KMS-11 (cell line): ENCODE measurements around the gene KDM2A.

Experiments
- H2AFZ ChIP-seq: fragments of 200-600 bp; sonication (generic); 2 replicates; pipeline ENCODE4 v1.6.1; 2016; ENCODE audit warnings: antibody characterized with exemption, mixed run types, low read depth
- H3K27ac ChIP-seq: fragments of 200-600 bp; sonication (generic); 2 replicates; pipeline ENCODE4 v1.6.1; 2016; ENCODE audit warnings: mild to moderate bottlenecking, mixed run types
- H3K27me3 ChIP-seq: fragments of 200-600 bp; sonication (generic); 2 replicates; pipeline ENCODE4 v1.6.1; 2017; ENCODE audit warnings: mild to moderate bottlenecking, low read depth, mixed run types, moderate library complexity; ENCODE audit not compliant: insufficient read depth
- H3K36me3 ChIP-seq: fragments of 200-600 bp; sonication (generic); 2 replicates; pipeline ENCODE4 v1.6.1; 2017; ENCODE audit warnings: mild to moderate bottlenecking, mixed run types; ENCODE audit not compliant: insufficient read depth
- H3K4me1 ChIP-seq: fragments of 200-600 bp; sonication (generic); 2 replicates; pipeline ENCODE4 v1.6.1; 2016; ENCODE audit warnings: mild to moderate bottlenecking, low read depth, mixed run types; ENCODE audit not compliant: poor library complexity, severe bottlenecking
- H3K4me2 ChIP-seq: fragments of 200-600 bp; sonication (generic); 2 replicates; pipeline ENCODE4 v1.7.0; 2016; ENCODE audit warnings: mild to moderate bottlenecking, mixed run types
- H3K4me3 ChIP-seq: fragments of 200-600 bp; sonication (generic); IDR thresholded peaks from 2 replicates; pipeline ENCODE4 v1.6.1; 2017; ENCODE audit warnings: low read depth, low read length, mixed read lengths; ENCODE audit not compliant: insufficient read depth
- H3K79me2 ChIP-seq: fragments of 200-600 bp; sonication (generic); 2 replicates; pipeline ENCODE4 v1.6.1; 2016; ENCODE audit warnings: low read depth, mixed run types; ENCODE audit not compliant: insufficient read depth
- H3K9ac ChIP-seq: fragments of 200-600 bp; sonication (generic); 2 replicates; pipeline ENCODE4 v1.6.1; 2016; ENCODE audit warnings: mild to moderate bottlenecking, mixed run types
- H4K20me1 ChIP-seq: fragments of 200-600 bp; sonication (generic); 2 replicates; pipeline ENCODE4 v1.6.1; 2016; ENCODE audit warnings: mild to moderate bottlenecking, mixed run types; ENCODE audit not compliant: insufficient read depth
- CTCF ChIP-seq: fragments of 200-600 bp; sonication (generic); conservative IDR thresholded peaks from 2 replicates; pipeline ENCODE4 v1.6.1; 2017; ENCODE audit warnings: low read depth, mild to moderate bottlenecking, antibody characterized with exemption, low read length, moderate library complexity, mixed read lengths

The KDM2A gene

GRCh38 chr11:67301951-67302516, 183.0 kb downstream of the KDM2A start:
- Histone ChIP-seq H3K36me3 (no peaks in the 10 kb centered on the region), H2AFZ (no peak overlapping the region), H3K4me3 (no peak overlapping the region), H3K79me2 (no peaks in the 10 kb centered on the region), H4K20me1 (no peaks in the 10 kb centered on the region), H3K9ac (no peak overlapping the region), H3K27me3 (no peaks in the 10 kb centered on the region), H3K4me2 (no peak overlapping the region), H3K27ac (no peak overlapping the region), H3K4me1 (no peaks in the 10 kb centered on the region)
- TF ChIP-seq CTCF = no peak

GRCh38 chr11:67302571-67303131, 183.6 kb downstream of the KDM2A start:
- no peaks in the 10 kb centered on the region for H4K20me1 ChIP-seq
- H3K9ac ChIP-seq = no peak overlapping the region
- no peak overlapping the region for H3K27ac ChIP-seq
- no peak overlapping the region for H3K4me3 ChIP-seq
- no peaks in the 10 kb centered on the region for H3K79me2 ChIP-seq
- H2AFZ ChIP-seq = peak overlapping the region; percentile 71; the same call in 1 of the 2 replicates
- H3K36me3 ChIP-seq = no peaks in the 10 kb centered on the region
- H3K4me2 ChIP-seq = peak overlapping the region; percentile 54
- H3K27me3 ChIP-seq = no peaks in the 10 kb centered on the region
- H3K4me1 ChIP-seq = no peaks in the 10 kb centered on the region
- TF ChIP-seq CTCF = no peak

GRCh38 chr11:67303132-67303834, 184.2 kb downstream of the KDM2A start, which contains the start of gene SSH3:
TSS of gene SSH3 (plus strand) at chr11:67303530. CDS start at chr11:67303626, 96 bp downstream.
- no peaks in the 10 kb centered on the region for H3K4me1 ChIP-seq
- no peak within 1 kb of the TSS for H3K4me3 ChIP-seq
- H3K36me3 ChIP-seq = no peaks in the 10 kb centered on the region
- no peaks in the 10 kb centered on the region for H3K27me3 ChIP-seq
- no peak for TF ChIP-seq CTCF
- peak within 1 kb of the TSS; percentile 51; the same call in 1 of the 2 replicates for H3K9ac ChIP-seq
- H4K20me1 ChIP-seq = no peaks in the 10 kb centered on the region
- H3K27ac ChIP-seq = no peak within 1 kb of the TSS
- H3K79me2 ChIP-seq = no peaks in the 10 kb centered on the region
- peak within 1 kb of the TSS; percentile 71 for H2AFZ ChIP-seq
- peak within 1 kb of the TSS; percentile 54 for H3K4me2 ChIP-seq

GRCh38 chr11:67303835-67304411, 184.9 kb downstream of the KDM2A start:
- Histone ChIP-seq H4K20me1 (no peaks in the 10 kb centered on the region), H3K4me2 (peak overlapping the region; percentile 54; the same call in 1 of the 2 replicates), H3K27me3 (no peaks in the 10 kb centered on the region), H3K36me3 (no peaks in the 10 kb centered on the region), H3K4me3 (no peak overlapping the region), H3K79me2 (no peaks in the 10 kb centered on the region), H3K4me1 (no peaks in the 10 kb centered on the region), H3K9ac (peak overlapping the region; percentile 51; the same call in 1 of the 2 replicates), H3K27ac (no peak overlapping the region), H2AFZ (peak overlapping the region; percentile 71)
- no peak for TF ChIP-seq CTCF
